K562 (cell line): ENCODE results near the gene SPATA31D3. TPM values are rescaled to one million over a fixed set of nuclear protein-coding genes. Genes with fewer than 3 reads are reported as not detected.

Experiments
- ATAC-seq: fragments of 200-7000 bp; cut with Tn5 transposase; 3 replicates; pipeline ENCODE4 v1.9.1; 2020; ENCODE audit warnings: moderate library complexity
- BruUV-seq: library from RNA; stranded (reverse); fragments of 400-500 nt; replicated peaks from 2 replicates; lab custom pipeline; 2021; lab: Mats Ljungman, UMichigan
- CTCF ChIA-PET: fragments of 300-600 bp; formaldehyde crosslinking; extraction: SDS; loops from one replicate; lab custom pipeline; 2021; ENCODE audit warnings: low intra/inter-chr PET ratio; lab: Yijun Ruan, JAX
- POLR2A ChIA-PET: fragments of 300-600, 350-650 bp; sonication (Branson Sonifier 250); formaldehyde crosslinking; extraction: SDS; loops from one replicate; lab custom pipeline; 2021; ENCODE audit warnings: antibody characterized with exemption, inconsistent platforms; lab: Yijun Ruan, JAX
- DNase-seq, 4 experiments: peaks; one replicate each; pipeline versions ENCODE4 v3.0.0 to v3.0.0-alpha.2; 2011 to 2018; ENCODE audit warnings: low spot score in 3 of 4, mixed read lengths in 3 of 4; ENCODE audit errors: extremely low read depth in 1 of 4
- FAIRE-seq: peaks from 2 replicates; lab custom pipeline; 2011; peaks lifted over from hg19 to GRCh38; lab: Jason Lieb, UNC
- H2AFZ ChIP-seq: 2 replicates; pipeline ENCODE4 v1.6.0; 2011; ENCODE audit warnings: low read depth, low read length, control low read depth, inconsistent platforms
- H3K27ac ChIP-seq: fragments of 200-600 bp; 3 replicates; pipeline ENCODE4 v1.8.0; 2011; ENCODE audit warnings: low read depth, mild to moderate bottlenecking, control low read depth, inconsistent platforms, low read length, moderate library complexity, mixed read lengths; ENCODE audit errors: extremely low read depth
- H3K27me3 ChIP-seq, 2 experiments: fragments of 300-600 bp in 1 of 2; 2 replicates in 1 of 2; 3 replicates in 1 of 2; pipeline versions ENCODE4 v1.6.0 to v1.8.0; 2011; ENCODE audit warnings: inconsistent platforms in 2 of 2, low read length in 2 of 2, mild to moderate bottlenecking in 1 of 2, mixed read lengths in 1 of 2, moderate library complexity in 1 of 2; ENCODE audit not compliant: control insufficient read depth in 2 of 2, insufficient read depth in 2 of 2
- H3K36me3 ChIP-seq: fragments of 300-600 bp; 3 replicates; pipeline ENCODE4 v1.8.0; 2011; ENCODE audit warnings: mild to moderate bottlenecking, low read length, inconsistent platforms; ENCODE audit not compliant: control insufficient read depth, insufficient read depth
- H3K4me1 ChIP-seq, 2 experiments: fragments of 200-600 bp in 1 of 2; replicated peaks in 1 of 2; 2 replicates in 1 of 2; 3 replicates in 1 of 2; pipeline versions ENCODE4 v1.5.1 to v1.8.0; 2011; ENCODE audit warnings: inconsistent platforms in 2 of 2, low read length in 2 of 2, mild to moderate bottlenecking in 1 of 2, mixed read lengths in 1 of 2, moderate library complexity in 1 of 2; ENCODE audit not compliant: control insufficient read depth in 2 of 2, insufficient read depth in 2 of 2
- H3K4me2 ChIP-seq: 2 replicates; pipeline ENCODE4 v1.6.1; 2011; ENCODE audit warnings: low read length, control low read depth, inconsistent platforms, mixed read lengths; ENCODE audit not compliant: insufficient read depth
- H3K4me3 ChIP-seq: fragments of 200-600 bp; sonication (generic), shearing (Covaris generic); 2 replicates; pipeline ENCODE4 v1.5.1; 2016; ENCODE audit warnings: control low read depth, inconsistent platforms
- H3K79me2 ChIP-seq: fragments of 200-600 bp; 3 replicates; pipeline ENCODE4 v1.8.0; 2011; ENCODE audit warnings: low read length, inconsistent platforms; ENCODE audit not compliant: control insufficient read depth, insufficient read depth
- H3K9ac ChIP-seq, 2 experiments: 2 replicates each; pipeline versions ENCODE4 v1.6.0 to v1.6.1; 2011; ENCODE audit warnings: low read depth in 2 of 2, low read length in 2 of 2, control low read depth in 1 of 2, inconsistent platforms in 1 of 2, mild to moderate bottlenecking in 1 of 2, mixed read lengths in 1 of 2; ENCODE audit not compliant: insufficient read depth in 1 of 2
- H3K9me1 ChIP-seq: one replicate; pipeline ENCODE4 v1.6.0; 2011; ENCODE audit warnings: inconsistent platforms, mild to moderate bottlenecking, low read length, moderate library complexity; ENCODE audit not compliant: control insufficient read depth, insufficient read depth
- H3K9me3 ChIP-seq: replicated peaks from 2 replicates; pipeline ENCODE4 v1.5.1; 2011; ENCODE audit warnings: low read depth, low read length, inconsistent platforms; ENCODE audit not compliant: control insufficient read depth, insufficient read depth
- H4K20me1 ChIP-seq: replicated peaks from 2 replicates; pipeline ENCODE4 v1.6.1; 2011; ENCODE audit warnings: low read length, inconsistent platforms, mixed read lengths; ENCODE audit not compliant: control insufficient read depth, insufficient read depth
- CEBPB ChIP-seq: fragments of 450-650 bp; IDR thresholded peaks from 2 replicates; pipeline ENCODE4 v1.6.1; 2016; ENCODE audit warnings: missing genetic modification characterization, missing compliant biosample characterization
- CHCHD3 ChIP-seq: fragments of 250-450 bp; sonication (Bioruptor Pico); IDR thresholded peaks from 2 replicates; pipeline ENCODE4 v2.1.2; 2022; ENCODE audit warnings: mild to moderate bottlenecking
- FOXK2 ChIP-seq, 2 experiments: fragments of 450-650 bp; IDR thresholded peaks in 1 of 2; conservative IDR thresholded peaks in 1 of 2; 2 replicates each; pipeline ENCODE4 v1.6.1; 2016; ENCODE audit warnings: low read depth in 2 of 2, mild to moderate bottlenecking in 1 of 2
- JUN ChIP-seq, 2 experiments: sonication (generic) in 1 of 2; formaldehyde crosslinking in 1 of 2; IDR thresholded peaks; 2 replicates each; pipeline versions ENCODE4 v1.6.1 to v1.8.0; 2012 to 2022; ENCODE audit warnings: borderline replicate concordance in 2 of 2, mild to moderate bottlenecking in 2 of 2, improper control_type of control experiment in 1 of 2, low read depth in 1 of 2, low read length in 1 of 2, missing genetic modification reagents in 1 of 2
- MAFK ChIP-seq: IDR thresholded peaks from 2 replicates; pipeline ENCODE4 v1.6.1; 2011; ENCODE audit warnings: low read length, improper control_type of control experiment
- MTA3 ChIP-seq: fragments of 450-650 bp; formaldehyde crosslinking; IDR thresholded peaks from 2 replicates; pipeline ENCODE4 v1.6.1; 2017; ENCODE audit warnings: mild to moderate bottlenecking, borderline replicate concordance
- MXD1 ChIP-seq: fragments of 250-450 bp; sonication (Bioruptor Pico); IDR thresholded peaks from 2 replicates; pipeline ENCODE4 v1.8.0; 2021; ENCODE audit warnings: borderline replicate concordance, mild to moderate bottlenecking, moderate library complexity; ENCODE audit not compliant: poor library complexity, severe bottlenecking
- RFX1 ChIP-seq: fragments of 450-650 bp; IDR thresholded peaks from 2 replicates; pipeline ENCODE4 v1.6.1; 2016; ENCODE audit warnings: mild to moderate bottlenecking, moderate library complexity
- SRF ChIP-seq, 2 experiments: fragments of 250-450, 450-650 bp in 1 of 2; sonication (Bioruptor Pico) in 1 of 2; sonication (generic) in 1 of 2; formaldehyde crosslinking; IDR thresholded peaks; 2 replicates each; pipeline versions ENCODE4 v1.5.0 to v1.5.1; 2020 to 2022; ENCODE audit warnings: mild to moderate bottlenecking in 1 of 2, missing genetic modification reagents in 1 of 2
- SRSF1 ChIP-seq: fragments of 200-400 bp; formaldehyde crosslinking; IDR thresholded peaks from 2 replicates; pipeline ENCODE4 v1.6.1; 2017; ENCODE audit warnings: mild to moderate bottlenecking, low read depth, low read length, moderate library complexity
- ZKSCAN8 ChIP-seq: fragments of 200-800 bp; sonication (Bioruptor generic); IDR thresholded peaks from 2 replicates; pipeline ENCODE4 v1.6.1; 2016; ENCODE audit warnings: missing genetic modification characterization, missing compliant biosample characterization
- ZNF23 ChIP-seq: fragments of 250-450 bp; sonication (Bioruptor Pico); IDR thresholded peaks from 2 replicates; pipeline ENCODE4 v1.4.0; 2020; ENCODE audit warnings: mild to moderate bottlenecking
- in situ Hi-C: fragments of 300-500 bp; cut with MboI; formaldehyde crosslinking; loops from 4 replicates; pipeline ENCODE4 v1.15.0; 2018; ENCODE audit warnings: inconsistent platforms, mixed read lengths
- intact Hi-C: fragments of 100-400 bp; cut with micrococcal nuclease; formaldehyde crosslinking; loops from 2 replicates; pipeline ENCODE4 v1.14.2; 2022
- polyA plus RNA-seq, 8 experiments: library from polyadenylated mRNA; depleted of rRNA in 4 of 8; stranded (reverse) in 5 of 8; unstranded in 3 of 8; fragments of >200 nt; fragmentation: Nextera tagmentation in 2 of 8; fragmentation: Illumina TruSeq in 1 of 8; extraction: Ambion mirVana in 2 of 8; extraction: Trizol in 1 of 8; gene quantifications; 2 replicates each; pipeline versions ENCODE4 v1.2.1 to v1.2.3, GENCODE V29; 2011 to 2014; ENCODE audit warnings: inconsistent platforms in 1 of 8, missing spikeins in 1 of 8
- total RNA-seq, 7 experiments: library from RNA; depleted of rRNA in 6 of 7; stranded (reverse); fragments of >200 nt in 6 of 7; fragmentation: Illumina TruSeq in 2 of 7; extraction: Trizol in 2 of 7; gene quantifications; 2 replicates each; pipeline versions ENCODE4 v1.2.1 to v1.2.3, GENCODE V29; 2011 to 2021; ENCODE audit warnings: low replicate concordance in 1 of 7

The SPATA31D3 gene
- total and polyA plus RNA-seq, 9 of the 15 experiments (the other 6 are each of a cell fraction or from before 2014, with no cell fraction given) = not detected

- no TSS peak for BruUV-seq
- Histone ChIP-seq H3K27me3 (no peaks in the 10 kb centered on the region), H3K79me2 (no peaks in the 10 kb centered on the region), H3K4me2 (no peak overlapping the region), H3K9ac (no peak overlapping the region), H4K20me1 (no peaks in the 10 kb centered on the region), H3K36me3 (no peaks in the 10 kb centered on the region), H3K9me3 (no peaks in the 10 kb centered on the region), H3K9me1 (no peaks in the 10 kb centered on the region), H2AFZ (no peak overlapping the region), H3K27ac (no peak overlapping the region), H3K4me3 (no peak overlapping the region), H3K4me1 (no peaks in the 10 kb centered on the region)
- FAIRE-seq (no peak), ATAC-seq (no peak), DNase-seq (no peak)
- intact Hi-C loops (no loop called here), in situ Hi-C loops (no loop called here)
- ChIA-PET CTCF (no interaction called here), POLR2A (no interaction called here)
- TF ChIP-seq JUN (IDR thresholded peaks at IDR 0.05; ENCODE audit: borderline replicate concordance, low read depth, low read length) = no peak
- TF ChIP-seq JUN (CRISPR knock-in tag; IDR thresholded peaks at IDR 0.05; ENCODE audit: borderline replicate concordance) = no peak
- TF ChIP-seq ZNF23 = no peak
- no peak for TF ChIP-seq RFX1
- TF ChIP-seq CHCHD3 (CRISPR knock-in tag) = no peak
- TF ChIP-seq FOXK2 (conservative IDR thresholded peaks at IDR 0.05 in 1 of 2, IDR thresholded peaks at IDR 0.05 in 1 of 2; ENCODE audit: low read depth in 2 of 2) = no peak
- no peak for TF ChIP-seq MTA3
- TF ChIP-seq MXD1 (CRISPR knock-in tag) = no peak
- TF ChIP-seq ZKSCAN8 (CRISPR knock-in tag) = no peak
- TF ChIP-seq SRF (CRISPR knock-in tag; IDR thresholded peaks at IDR 0.05) = no peak
- TF ChIP-seq CEBPB (tag) = no peak
- no peak for TF ChIP-seq SRSF1
- no peak for TF ChIP-seq MAFK
Observed at GRCh38 chr9:81969971-81970370, 26.7 kb downstream of the SPATA31D3 start.
